Measurements from ENCODE around the gene USP9X.

DNA sequence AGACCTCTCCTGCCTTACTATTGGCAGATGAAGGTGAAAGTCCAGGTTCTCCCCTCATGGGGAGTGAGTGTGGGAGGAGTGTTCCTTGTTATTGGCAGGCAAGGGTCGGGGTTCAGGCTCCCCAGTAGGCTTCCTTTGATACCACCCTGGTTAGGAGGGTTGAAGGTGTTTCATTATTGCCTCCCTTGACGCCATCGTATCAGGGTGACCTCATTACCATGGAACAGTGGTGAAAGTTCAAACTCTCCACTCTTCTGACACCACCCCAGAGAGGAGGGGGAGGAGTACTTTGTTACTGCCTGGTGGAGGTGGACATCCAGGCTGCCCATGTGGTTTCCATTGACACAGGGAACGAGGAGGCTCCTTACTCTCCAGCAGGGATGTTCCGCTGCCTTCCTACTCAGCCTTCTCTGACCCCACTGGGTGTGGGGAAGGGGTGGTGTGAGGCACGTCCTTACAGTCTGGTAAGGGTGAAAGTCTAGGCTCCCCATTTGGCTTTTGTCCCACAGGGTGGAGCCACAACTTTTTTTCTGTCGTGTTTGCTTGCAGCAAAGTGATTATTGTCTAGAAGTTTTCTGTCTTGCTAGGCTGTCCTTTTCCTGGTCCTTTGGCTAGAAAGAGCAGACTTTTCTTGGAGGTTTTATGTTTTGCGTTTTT, 37.2 kb upstream of the USP9X start:
- no peak for TF ChIP-seq GATA2 (IDR thresholded peaks at IDR 0.05; ENCODE audit: low read depth, low read length)
- no peak for TF ChIP-seq GATA3 (IDR thresholded peaks at IDR 0.05; ENCODE audit: low read depth, low read length)
